Measurements from ENCODE around the gene STRIP2. TPM values are rescaled to one million over a fixed set of nuclear protein-coding genes. Genes with fewer than 3 reads are reported as not detected.

Gene STRIP2, protein sequence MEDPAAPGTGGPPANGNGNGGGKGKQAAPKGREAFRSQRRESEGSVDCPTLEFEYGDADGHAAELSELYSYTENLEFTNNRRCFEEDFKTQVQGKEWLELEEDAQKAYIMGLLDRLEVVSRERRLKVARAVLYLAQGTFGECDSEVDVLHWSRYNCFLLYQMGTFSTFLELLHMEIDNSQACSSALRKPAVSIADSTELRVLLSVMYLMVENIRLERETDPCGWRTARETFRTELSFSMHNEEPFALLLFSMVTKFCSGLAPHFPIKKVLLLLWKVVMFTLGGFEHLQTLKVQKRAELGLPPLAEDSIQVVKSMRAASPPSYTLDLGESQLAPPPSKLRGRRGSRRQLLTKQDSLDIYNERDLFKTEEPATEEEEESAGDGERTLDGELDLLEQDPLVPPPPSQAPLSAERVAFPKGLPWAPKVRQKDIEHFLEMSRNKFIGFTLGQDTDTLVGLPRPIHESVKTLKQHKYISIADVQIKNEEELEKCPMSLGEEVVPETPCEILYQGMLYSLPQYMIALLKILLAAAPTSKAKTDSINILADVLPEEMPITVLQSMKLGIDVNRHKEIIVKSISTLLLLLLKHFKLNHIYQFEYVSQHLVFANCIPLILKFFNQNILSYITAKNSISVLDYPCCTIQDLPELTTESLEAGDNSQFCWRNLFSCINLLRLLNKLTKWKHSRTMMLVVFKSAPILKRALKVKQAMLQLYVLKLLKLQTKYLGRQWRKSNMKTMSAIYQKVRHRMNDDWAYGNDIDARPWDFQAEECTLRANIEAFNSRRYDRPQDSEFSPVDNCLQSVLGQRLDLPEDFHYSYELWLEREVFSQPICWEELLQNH
- 1 to 10 TPM; 1.0 to 5.2 (median 1.7) TPM for total RNA-seq

DNA sequence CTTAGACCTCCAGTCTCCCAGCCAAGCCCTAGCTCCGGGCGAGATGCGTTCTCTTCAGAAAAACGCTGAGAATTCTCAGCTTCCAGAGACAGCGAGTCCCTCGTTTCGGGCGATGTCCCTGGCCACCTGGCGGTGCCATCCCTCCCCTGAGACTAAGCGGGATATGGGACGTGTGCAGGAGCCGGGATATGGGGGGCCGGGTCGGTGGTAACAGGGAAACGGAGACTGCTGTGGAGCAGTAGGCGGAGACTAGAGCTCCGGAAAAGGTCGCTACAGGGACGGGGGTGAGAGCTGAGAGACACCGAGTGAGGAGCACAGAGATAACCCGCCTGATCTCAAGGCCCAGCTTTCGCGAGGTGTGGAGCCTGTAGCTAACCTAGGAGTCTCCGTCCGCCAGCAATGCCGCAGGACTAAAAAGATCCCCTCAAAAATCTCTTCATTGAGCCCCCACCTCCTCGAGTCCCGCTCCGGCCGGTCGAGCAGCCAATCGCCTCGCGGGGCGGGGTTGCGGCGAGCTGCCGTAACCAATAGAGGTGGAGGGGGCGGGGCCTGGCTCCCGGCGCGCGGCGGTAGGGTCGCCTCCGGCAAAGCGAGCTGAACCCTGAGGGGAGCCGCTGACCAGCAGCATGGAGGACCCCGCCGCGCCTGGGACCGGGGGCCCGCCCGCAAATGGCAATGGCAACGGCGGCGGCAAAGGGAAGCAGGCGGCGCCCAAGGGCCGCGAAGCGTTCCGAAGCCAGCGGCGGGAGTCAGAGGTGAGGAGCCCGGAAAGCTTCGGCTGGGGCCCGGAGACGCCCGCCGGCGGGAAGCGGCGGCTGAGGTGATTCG is at the start of gene STRIP2:
Gene STRIP2 (plus strand): TSS at position 586 of the 828 bp plus-strand sequence. CDS start 41 bp downstream, at position 627.
- 0 to 1% methylated on average over 28 to 35 of the region's 75 CpGs for WGBS, 2 donors
- no peaks in the 10 kb centered on the region for H3K9me3 ChIP-seq
- peaks cover 0 to 6% (median 2%) of the 10 kb centered on the region in 4 donors for H3K27me3 ChIP-seq
- ATAC-seq (ENCODE audit: low FRiP score in 2 of 2), result peak; percentile 97 to 99
- peak in 2 of 4 donors; percentile 44 to 71 for TF ChIP-seq POLR2A (IDR thresholded peaks at IDR 0.05)
- no peak for TF ChIP-seq EP300 (IDR thresholded peaks at IDR 0.05)
- TF ChIP-seq, protein P1, sequence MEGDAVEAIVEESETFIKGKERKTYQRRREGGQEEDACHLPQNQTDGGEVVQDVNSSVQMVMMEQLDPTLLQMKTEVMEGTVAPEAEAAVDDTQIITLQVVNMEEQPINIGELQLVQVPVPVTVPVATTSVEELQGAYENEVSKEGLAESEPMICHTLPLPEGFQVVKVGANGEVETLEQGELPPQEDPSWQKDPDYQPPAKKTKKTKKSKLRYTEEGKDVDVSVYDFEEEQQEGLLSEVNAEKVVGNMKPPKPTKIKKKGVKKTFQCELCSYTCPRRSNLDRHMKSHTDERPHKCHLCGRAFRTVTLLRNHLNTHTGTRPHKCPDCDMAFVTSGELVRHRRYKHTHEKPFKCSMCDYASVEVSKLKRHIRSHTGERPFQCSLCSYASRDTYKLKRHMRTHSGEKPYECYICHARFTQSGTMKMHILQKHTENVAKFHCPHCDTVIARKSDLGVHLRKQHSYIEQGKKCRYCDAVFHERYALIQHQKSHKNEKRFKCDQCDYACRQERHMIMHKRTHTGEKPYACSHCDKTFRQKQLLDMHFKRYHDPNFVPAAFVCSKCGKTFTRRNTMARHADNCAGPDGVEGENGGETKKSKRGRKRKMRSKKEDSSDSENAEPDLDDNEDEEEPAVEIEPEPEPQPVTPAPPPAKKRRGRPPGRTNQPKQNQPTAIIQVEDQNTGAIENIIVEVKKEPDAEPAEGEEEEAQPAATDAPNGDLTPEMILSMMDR (IDR thresholded peaks at IDR 0.05), result peak in 2 of 6 experiments; percentile 23 to 34
- TF ChIP-seq POLR2AphosphoS5 (IDR thresholded peaks at IDR 0.05), result peak in 1 of 2 donors; percentile 57
- H3K4me3 ChIP-seq, result peak within 1 kb of the TSS; percentile 63 to 92 (median 78)
- H3K4me1 ChIP-seq, result peaks cover 8 to 16% (median 12%) of the 10 kb centered on the region in 4 donors
- H3K27ac ChIP-seq, result peak within 1 kb of the TSS in 3 of 4 donors; percentile 46 to 68 (median 49)
- no peaks in the 10 kb centered on the region for H3K36me3 ChIP-seq
- DNase-seq, result peak; percentile 94 to 99

DNA sequence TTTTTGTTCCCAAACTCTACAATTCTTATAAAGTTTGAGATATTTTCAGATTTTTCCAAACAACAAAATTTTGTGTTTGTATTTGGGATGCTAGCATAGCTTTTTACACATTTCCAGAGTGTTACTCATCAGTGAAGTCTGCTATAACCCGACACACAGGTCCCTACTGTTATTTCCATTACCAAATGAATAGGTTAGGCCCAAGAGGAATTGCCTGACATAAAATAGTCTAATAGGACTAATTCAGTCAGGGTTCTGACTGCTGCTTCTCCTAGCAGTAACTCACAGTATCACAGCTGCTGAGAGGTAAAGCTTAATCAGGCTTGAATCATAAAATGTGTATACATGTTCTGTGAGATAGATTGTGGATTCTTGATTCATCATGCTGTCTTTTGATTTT is 49.1 kb upstream of the STRIP2 start:
- WGBS, 2 donors, result 79 to 94% methylated on average over 1 of the region's 1 CpG
- TF ChIP-seq, protein P1 (IDR thresholded peaks at IDR 0.05), result no peak
- no peak for TF ChIP-seq POLR2A (IDR thresholded peaks at IDR 0.05)
- TF ChIP-seq EP300 (IDR thresholded peaks at IDR 0.05), result no peak
- TF ChIP-seq POLR2AphosphoS5 (IDR thresholded peaks at IDR 0.05), result no peak

DNA sequence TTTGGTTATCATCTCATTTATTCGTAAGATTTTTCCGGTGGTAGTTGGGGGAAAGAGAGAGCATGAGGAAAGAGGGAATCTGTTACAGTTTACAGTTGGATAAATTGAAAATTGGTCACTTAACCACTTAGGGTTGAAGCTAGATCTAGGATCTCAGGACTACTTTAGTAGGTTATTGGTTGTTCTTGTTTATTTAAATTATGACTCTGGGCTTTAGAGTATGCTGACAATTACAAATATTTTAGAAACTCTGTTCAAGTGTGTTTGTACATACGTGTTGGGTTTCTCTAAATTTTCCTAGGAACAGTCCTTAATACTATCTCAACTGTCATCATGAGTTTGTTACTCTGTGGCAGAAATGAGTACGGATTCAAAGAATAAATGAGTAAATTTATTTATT is 48.6 kb upstream of the STRIP2 start:
- Histone ChIP-seq H3K4me3 (no peak overlapping the region), H3K27ac (no peak overlapping the region), H3K36me3 (peaks cover 0 to 12% (median 2%) of the 10 kb centered on the region in 4 donors), H3K4me1 (no peaks in the 10 kb centered on the region), H3K27me3 (no peaks in the 10 kb centered on the region), H3K9me3 (no peaks in the 10 kb centered on the region)
- 92% methylated on average over 4 of the region's 4 CpGs for WGBS, 2 donors
- no peak for DNase-seq
- no peak for ATAC-seq (ENCODE audit: low FRiP score in 2 of 2)
- TF ChIP-seq POLR2A (IDR thresholded peaks at IDR 0.05), result no peak

More for the DNA sequence above, 49.1 kb upstream of the STRIP2 start:
- H3K27me3 ChIP-seq, result no peaks in the 10 kb centered on the region
- H3K4me1 ChIP-seq, result no peaks in the 10 kb centered on the region
- peaks cover 0 to 10% (median 0%) of the 10 kb centered on the region in 4 donors for H3K36me3 ChIP-seq
- H3K9me3 ChIP-seq, result no peaks in the 10 kb centered on the region
- H3K4me3 ChIP-seq, result no peak overlapping the region
- ATAC-seq (ENCODE audit: low FRiP score in 2 of 2) (no peak), DNase-seq (no peak)
- H3K27ac ChIP-seq, result no peak overlapping the region

DNA sequence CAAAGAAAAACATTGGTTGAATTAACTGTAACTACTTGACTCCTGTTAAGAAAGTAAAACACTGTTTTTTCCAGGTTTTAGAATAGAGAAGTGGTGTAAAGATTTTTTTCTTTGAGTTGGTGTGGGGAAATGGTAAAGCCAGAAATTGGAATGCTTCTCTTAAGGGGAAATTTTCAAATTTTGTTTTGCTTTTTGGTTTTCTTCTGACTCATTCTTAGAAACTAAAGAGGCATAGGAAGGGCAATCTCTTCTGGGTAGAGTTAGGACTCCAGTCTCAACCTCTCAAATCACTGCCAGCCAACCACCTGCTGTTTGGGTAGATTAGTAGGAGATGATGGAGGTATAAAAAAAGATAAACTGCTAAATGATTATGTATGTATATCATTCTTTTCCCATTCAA is 47.7 kb upstream of the STRIP2 start:
- no peak for ATAC-seq (ENCODE audit: low FRiP score in 2 of 2)
- H3K27me3 ChIP-seq, result no peaks in the 10 kb centered on the region
- DNase-seq, result no peak
- H3K9me3 ChIP-seq, result no peaks in the 10 kb centered on the region
- no peak overlapping the region for H3K4me3 ChIP-seq
- TF ChIP-seq EP300 (IDR thresholded peaks at IDR 0.05) (no peak), POLR2A (IDR thresholded peaks at IDR 0.05) (no peak), POLR2AphosphoS5 (IDR thresholded peaks at IDR 0.05) (no peak)
- TF ChIP-seq, protein P1 (IDR thresholded peaks at IDR 0.05), result no peak
- no peaks in the 10 kb centered on the region for H3K4me1 ChIP-seq
- peaks cover 0 to 12% (median 2%) of the 10 kb centered on the region in 4 donors for H3K36me3 ChIP-seq
- no peak overlapping the region for H3K27ac ChIP-seq
